ENCODE data around the gene TCF7L2. TPM values are rescaled to one million over a fixed set of nuclear protein-coding genes. Genes with fewer than 3 reads are reported as not detected.

The TCF7L2 gene
- polyA plus RNA-seq, 1 experiment: 11.3 TPM

GRCh38 chr10:113002449-113002777, 52.4 kb downstream of the TCF7L2 start:
- Histone ChIP-seq H3K27me3 (ENCODE audit: control insufficient read depth, insufficient read depth, low read length) (no peaks in the 10 kb centered on the region), H3K36me3 (ENCODE audit: control insufficient read depth, insufficient read depth, low read length) (peaks cover 2% of the 10 kb centered on the region; the same call in 1 of the 2 replicates), H3K4me3 (ENCODE audit: low read depth, low read length) (no peak overlapping the region)
- TF ChIP-seq CTCF (IDR thresholded peaks at IDR 0.05; ENCODE audit: insufficient read depth, low read depth, low read length): no peak
- ChIA-PET POLR2A (no interaction called here), CTCF (no interaction called here)
- no peak for DNase-seq (ENCODE audit: low read depth)

- no peak overlapping the region for H3K4me3 ChIP-seq (ENCODE audit: low read depth, low read length)
- TF ChIP-seq CTCF (IDR thresholded peaks at IDR 0.05; ENCODE audit: insufficient read depth, low read depth, low read length): no peak
- POLR2A ChIA-PET: no interaction called here
- no peaks in the 10 kb centered on the region for H3K27me3 ChIP-seq (ENCODE audit: control insufficient read depth, insufficient read depth, low read length)
- no peak for DNase-seq (ENCODE audit: low read depth)
- 0 out of 2 replicates have a peak, but pooled peaks cover 1% of the 10 kb centered on the region for H3K36me3 ChIP-seq (ENCODE audit: control insufficient read depth, insufficient read depth, low read length)
- CTCF ChIA-PET: no interaction called here
Observed at GRCh38 chr10:113003052-113003451, 53.0 kb downstream of the TCF7L2 start.

GRCh38 chr10:113004069-113004618, 54.1 kb downstream of the TCF7L2 start:
- DNase-seq (ENCODE audit: low read depth): no peak
- H3K4me3 ChIP-seq (ENCODE audit: low read depth, low read length): no peak overlapping the region
- no peak for TF ChIP-seq CTCF (IDR thresholded peaks at IDR 0.05; ENCODE audit: insufficient read depth, low read depth, low read length)
- no peaks in the 10 kb centered on the region for H3K27me3 ChIP-seq (ENCODE audit: control insufficient read depth, insufficient read depth, low read length)
- 0 out of 2 replicates have a peak, but pooled peaks cover 3% of the 10 kb centered on the region for H3K36me3 ChIP-seq (ENCODE audit: control insufficient read depth, insufficient read depth, low read length)
- CTCF ChIA-PET: interaction anchor here (0.7 to 1.0 kb wide), 2 partner anchors 8 to 14 kb away, joined by 3 read pairs; no protein-coding TSS in a partner anchor
- POLR2A ChIA-PET: no interaction called here

- Histone ChIP-seq H3K36me3 (ENCODE audit: control insufficient read depth, insufficient read depth, low read length) (0 out of 2 replicates have a peak, but pooled peaks cover 3% of the 10 kb centered on the region), H3K27me3 (ENCODE audit: control insufficient read depth, insufficient read depth, low read length) (no peaks in the 10 kb centered on the region), H3K4me3 (ENCODE audit: low read depth, low read length) (no peak overlapping the region)
- CTCF ChIA-PET: interaction anchor here (0.8 kb wide), 1 partner anchor 20 kb away, joined by 3 read pairs; no protein-coding TSS in a partner anchor
- no peak for TF ChIP-seq CTCF (IDR thresholded peaks at IDR 0.05; ENCODE audit: insufficient read depth, low read depth, low read length)
- POLR2A ChIA-PET: no interaction called here
- DNase-seq (ENCODE audit: low read depth): no peak
Observed at GRCh38 chr10:113005380-113005779, 55.3 kb downstream of the TCF7L2 start.

- ChIA-PET CTCF (no interaction called here), POLR2A (no interaction called here)
- DNase-seq (ENCODE audit: low read depth): no peak
- 0 out of 2 replicates have a peak, but pooled peaks cover 3% of the 10 kb centered on the region for H3K36me3 ChIP-seq (ENCODE audit: control insufficient read depth, insufficient read depth, low read length)
- no peak for TF ChIP-seq CTCF (IDR thresholded peaks at IDR 0.05; ENCODE audit: insufficient read depth, low read depth, low read length)
- H3K4me3 ChIP-seq (ENCODE audit: low read depth, low read length): no peak overlapping the region
- H3K27me3 ChIP-seq (ENCODE audit: control insufficient read depth, insufficient read depth, low read length): no peaks in the 10 kb centered on the region
Observed at GRCh38 chr10:113006656-113007342, 56.8 kb downstream of the TCF7L2 start.
